ENCODE measurements around the gene EEF1AKMT3. TPM values are rescaled to one million over a fixed set of nuclear protein-coding genes. Genes with fewer than 3 reads are reported as not detected.

EEF1AKMT3 gene
- total RNA-seq, 1 experiment from 2014 or later: 1.1 TPM

DNA sequence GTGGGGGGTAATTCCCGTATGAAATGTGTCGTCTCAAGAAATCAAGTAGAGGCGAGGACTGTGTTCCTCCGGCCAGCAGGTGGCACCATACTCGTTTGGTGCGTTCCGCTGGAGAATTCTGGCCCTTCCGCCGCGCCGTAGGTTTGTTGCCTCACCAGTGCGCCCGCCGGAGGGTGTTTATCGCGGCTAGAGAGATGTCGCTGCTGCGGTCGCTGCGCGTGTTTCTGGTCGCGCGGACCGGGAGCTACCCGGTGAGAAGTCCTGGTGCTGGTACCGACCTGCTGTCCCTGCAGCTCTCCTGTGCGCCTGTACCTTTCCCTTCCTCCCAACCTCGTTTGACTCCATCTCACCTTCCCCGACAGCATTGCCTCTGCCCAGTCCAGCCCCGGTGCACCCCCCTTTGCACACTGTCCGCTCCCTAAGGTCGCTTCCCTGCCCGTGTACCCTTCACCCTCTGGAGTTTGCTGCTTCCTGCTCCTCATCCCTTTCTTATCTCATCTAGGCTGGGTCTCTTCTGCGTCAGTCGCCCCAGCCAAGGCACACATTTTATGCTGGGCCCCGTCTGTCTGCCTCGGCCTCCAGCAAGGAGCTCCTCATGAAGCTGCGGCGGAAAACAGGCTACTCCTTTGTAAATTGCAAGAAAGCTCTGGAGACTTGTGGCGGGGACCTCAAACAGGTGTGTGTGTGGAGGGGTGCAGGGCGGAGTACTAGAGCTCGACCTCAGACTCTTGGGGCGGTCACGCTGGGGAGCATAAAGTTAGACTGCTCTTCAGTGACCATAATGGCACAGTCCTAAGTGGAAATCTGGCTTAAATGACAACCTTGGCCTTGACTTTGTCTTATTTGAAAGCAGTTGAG is 10.4 kb downstream of the EEF1AKMT3 start, which contains the start of gene TSFM:
TSS of gene TSFM (plus strand) at position 180 of the 858 bp plus-strand sequence. CDS start at position 195, 15 bp downstream.
- DNase-seq (ENCODE audit: low spot score): peak; percentile 96

DNA sequence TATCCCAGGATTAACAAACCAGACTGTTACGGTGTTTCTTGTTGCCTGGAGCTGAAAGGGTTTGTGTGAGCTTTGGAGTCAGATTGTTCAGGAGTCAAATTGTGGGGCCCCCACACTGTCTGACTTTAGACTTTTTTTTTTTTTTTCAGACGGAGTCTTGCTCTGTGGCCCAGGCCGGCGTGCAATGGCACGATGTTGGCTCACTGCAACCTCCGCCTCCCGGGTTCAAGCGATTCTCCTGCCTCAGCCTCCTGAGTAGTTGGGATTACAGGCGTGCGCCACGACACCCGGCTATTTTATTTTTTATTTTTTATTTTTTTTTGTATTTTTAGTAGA is 11.0 kb downstream of the EEF1AKMT3 start:
- no peak for DNase-seq (ENCODE audit: low spot score)

DNA sequence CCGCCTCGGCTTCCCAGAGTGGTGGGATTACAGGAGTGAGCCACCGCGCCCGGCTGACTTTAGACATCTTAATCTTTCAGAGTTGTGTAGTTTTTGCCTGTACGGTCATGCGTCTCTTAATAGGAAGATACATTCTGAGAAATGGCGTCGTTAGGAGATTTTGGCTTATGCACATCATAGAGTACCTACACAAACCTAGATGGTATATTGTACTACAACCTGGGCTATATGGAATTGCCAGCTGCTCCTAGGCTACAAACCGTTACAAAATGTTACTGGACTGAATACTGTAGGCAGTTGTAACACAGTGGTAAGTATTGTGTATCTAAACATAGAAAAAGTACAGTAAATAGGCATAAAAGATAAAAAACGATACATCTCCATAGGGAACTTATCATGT is 11.4 kb downstream of the EEF1AKMT3 start:
- DNase-seq (ENCODE audit: low spot score): no peak

DNA sequence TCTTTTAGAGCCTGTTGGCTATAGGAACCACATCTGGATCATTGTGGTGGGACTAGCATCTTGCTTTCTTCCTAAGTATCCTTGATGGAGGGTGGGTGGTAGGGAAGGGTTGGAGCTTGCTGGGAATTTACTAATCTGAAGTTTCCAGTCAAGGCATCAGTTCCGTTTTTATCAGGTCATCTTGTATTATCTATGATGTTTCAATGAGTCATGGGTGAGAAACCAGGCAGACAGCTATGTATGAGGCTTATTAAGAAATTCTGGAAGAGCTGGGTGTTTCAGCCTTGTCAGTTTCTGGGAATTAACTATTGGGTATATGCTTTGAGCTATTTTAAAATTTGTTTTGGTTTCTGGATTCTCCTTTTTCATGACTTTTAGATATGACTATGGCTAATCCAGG is 21.5 kb downstream of the EEF1AKMT3 start:
- DNase-seq (ENCODE audit: low spot score): no peak

DNA sequence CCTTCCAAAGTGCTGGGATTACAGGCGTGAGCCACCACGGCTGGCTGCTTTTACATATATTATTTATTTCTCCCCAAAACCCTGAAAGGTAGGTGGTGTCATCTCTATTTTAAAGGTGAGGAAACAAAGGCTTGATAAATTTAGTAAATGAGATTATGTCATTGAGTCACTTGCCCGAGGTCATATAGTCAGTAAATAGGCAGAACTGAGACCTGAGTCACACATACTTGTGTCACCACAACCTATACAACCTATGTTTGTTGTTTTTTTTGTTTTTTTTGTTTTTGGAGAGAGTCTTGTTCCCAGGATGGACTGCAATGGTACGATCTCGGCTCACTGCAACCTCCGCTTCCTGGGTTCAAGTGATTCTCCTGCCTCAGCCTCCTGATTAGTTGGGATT is 22.9 kb downstream of the EEF1AKMT3 start:
- DNase-seq (ENCODE audit: low spot score): no peak

DNA sequence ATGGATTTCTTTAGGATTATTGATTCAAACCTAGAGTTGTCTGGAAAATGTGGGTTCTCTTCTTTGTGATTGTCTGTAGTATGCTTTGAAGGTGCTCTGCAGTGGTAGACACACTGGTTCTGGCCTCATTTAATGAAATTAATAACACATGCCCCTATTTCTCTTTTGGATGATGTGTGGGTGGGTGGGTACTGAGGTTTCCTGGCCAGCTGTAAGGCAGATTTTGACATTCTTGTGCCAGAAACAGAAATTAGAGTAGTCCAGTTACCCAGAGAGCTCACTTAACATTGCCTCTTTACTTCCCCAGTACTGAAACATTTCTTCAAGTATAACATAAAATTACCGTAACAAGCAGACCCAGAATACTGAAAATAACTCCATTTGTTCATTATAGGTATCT is 24.6 kb downstream of the EEF1AKMT3 start:
- DNase-seq (ENCODE audit: low spot score): no peak

DNA sequence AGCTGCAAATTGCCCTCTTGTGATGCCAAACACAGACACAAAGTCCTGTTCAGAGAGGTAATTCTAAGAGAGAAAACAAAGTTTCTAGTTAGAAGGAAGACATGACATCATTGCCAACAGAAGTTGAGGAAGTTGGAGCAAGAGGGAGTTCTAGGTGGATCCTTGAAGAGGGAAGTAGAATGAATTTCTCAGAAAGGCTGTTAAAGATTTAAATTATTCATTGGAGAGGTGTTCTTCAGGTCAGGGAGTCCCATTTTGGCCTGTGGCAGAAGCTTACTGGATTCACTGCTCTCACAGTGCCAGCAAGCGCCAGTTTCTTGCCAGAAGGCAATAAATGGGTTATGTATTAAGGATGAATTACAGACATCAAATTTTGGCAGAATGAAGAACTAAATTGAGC is 25.5 kb downstream of the EEF1AKMT3 start:
- no peak for DNase-seq (ENCODE audit: low spot score)

DNA sequence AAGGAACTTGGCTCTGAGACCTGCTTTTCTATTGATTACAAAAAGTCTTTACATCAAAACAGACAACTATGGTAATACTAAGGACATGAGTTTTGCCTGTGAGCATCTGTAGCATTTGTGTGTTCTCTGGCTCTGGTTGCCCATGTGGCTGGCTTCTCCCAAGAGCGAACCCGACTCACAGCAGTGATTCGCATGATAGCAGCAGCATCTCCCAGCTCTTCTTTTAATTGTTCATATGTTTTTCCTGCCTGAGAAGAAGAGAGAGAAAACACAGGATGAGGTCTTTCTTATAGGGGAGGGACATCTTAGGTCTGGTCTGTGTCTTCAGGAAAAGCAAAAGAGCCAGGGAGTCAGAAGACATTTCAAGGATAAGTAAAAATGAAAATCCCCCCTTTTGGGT is 28.6 kb downstream of the EEF1AKMT3 start:
- DNase-seq (ENCODE audit: low spot score): no peak

DNA sequence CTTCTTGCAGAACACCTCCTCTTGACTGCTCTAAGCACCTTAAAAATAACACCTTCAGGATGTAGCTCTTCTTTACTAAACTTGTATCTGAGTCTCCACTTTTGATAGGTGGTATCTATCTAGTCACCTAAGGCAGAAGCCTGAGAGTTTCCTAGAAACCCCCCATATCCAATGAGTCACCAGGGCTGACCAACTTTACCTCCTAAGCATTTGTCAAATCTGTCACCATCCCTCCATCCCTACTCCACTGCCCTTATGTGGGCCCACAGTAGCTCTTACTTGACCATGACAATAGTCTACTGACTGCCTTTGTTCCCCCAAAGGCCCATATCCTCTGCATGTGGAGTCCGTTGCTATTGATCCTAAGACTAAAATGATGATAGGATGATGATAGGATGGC is 30.2 kb downstream of the EEF1AKMT3 start:
- DNase-seq (ENCODE audit: low spot score): no peak

DNA sequence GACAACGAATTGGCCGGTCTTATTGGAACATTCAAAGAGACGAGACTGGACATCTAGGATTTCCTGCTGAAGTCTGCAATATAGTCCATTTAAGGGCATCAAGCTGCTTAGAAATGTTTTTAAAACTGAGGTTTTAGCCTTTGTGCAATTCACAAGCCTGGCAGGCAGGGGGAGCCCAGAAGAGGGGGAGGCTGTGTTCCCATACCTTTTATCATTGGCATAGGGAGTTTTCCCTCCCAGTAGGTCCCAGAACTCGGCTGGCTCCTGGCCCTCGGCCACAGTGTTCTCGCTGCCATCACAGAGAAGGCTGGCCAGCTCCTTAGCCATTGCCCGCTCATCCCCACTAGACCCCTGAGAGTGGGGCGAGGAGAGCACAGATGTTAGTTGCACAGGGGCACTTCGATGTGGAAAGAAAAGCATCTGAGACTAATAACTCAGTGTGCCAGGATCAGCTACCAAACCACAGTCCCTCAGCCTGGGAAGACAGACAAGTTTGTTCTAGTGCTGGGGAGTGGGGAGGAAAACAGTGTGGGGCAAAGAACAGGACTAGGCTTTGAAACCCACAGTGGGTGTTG is 31.0 kb downstream of the EEF1AKMT3 start:
- DNase-seq (ENCODE audit: low spot score): peak; percentile 65

DNA sequence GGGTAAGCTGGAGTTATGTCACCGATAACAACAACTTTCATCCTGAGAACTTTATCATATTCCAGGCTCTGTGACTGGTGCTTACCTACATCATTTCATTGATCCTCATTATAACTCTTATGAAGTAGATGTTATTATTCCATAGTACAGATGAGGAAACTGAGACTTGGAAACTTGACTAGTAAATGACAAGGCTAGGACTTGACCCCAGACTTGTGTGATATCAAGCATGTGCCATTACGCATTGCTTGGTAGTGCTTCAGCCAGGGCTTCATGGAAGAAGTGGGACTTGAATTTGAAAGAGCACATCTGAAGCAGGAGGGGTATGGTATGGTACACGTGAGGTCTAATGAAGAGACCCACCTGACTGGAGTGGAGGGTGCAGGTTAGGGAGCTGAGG is 34.3 kb downstream of the EEF1AKMT3 start:
- no peak for DNase-seq (ENCODE audit: low spot score)

DNA sequence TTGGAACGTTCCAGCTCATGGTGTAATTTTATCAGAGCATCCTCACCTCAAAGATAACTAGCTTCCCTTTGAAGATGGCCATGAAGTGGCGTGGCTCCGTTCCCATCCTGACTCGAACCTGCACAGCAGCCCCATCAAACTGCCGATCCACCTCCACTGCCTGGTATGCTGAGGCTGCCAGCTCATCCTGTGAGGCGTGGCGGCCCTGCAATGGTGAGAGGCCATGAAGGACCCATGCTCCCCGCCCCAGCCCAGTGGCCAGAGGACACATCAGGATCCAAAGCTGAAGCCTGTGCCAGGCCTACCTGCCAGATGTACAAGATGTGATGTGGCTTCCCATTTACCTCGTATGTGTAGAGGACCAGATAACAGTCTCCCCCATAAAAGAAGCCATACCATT is 34.9 kb downstream of the EEF1AKMT3 start:
- no peak for DNase-seq (ENCODE audit: low spot score)

DNA sequence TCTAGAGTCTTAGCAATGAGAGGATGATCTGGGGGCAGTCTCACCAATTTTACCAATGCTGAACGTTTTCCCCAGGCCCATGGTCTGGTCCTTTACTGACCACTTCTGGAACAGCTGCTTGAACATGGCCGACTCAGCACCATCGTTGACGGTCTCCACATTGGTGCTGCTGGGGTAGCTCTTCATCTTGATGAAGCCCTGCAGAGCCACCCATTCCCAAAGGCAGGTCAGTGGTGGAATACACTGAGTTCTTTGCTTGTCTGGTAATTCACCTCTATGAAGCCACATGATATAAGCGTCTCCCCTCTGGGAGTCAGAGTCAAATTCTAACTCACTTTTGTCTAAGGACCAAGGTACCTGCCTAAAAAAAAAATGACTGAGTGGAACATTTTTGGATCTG is 35.9 kb downstream of the EEF1AKMT3 start:
- no peak for DNase-seq (ENCODE audit: low spot score)

DNA sequence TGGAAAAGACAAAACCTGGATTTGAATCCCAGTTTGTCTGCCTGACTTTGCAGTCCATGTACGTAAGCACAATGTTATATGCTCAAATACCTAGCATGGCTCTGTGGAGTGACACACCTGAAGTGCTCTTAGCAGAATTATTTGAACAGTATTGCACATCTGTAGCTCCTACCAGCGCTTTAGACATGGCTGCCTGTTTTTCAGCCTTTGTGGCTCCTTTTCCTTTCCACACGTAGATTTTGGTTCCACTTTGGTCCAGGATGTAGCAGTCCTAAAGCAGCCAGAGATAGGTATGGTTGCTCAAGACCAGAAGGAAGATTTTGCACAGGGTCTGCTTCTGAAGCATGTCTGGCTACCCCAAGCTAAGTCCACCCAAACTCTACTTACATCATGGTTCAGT is 37.0 kb downstream of the EEF1AKMT3 start:
- no peak for DNase-seq (ENCODE audit: low spot score)

DNA sequence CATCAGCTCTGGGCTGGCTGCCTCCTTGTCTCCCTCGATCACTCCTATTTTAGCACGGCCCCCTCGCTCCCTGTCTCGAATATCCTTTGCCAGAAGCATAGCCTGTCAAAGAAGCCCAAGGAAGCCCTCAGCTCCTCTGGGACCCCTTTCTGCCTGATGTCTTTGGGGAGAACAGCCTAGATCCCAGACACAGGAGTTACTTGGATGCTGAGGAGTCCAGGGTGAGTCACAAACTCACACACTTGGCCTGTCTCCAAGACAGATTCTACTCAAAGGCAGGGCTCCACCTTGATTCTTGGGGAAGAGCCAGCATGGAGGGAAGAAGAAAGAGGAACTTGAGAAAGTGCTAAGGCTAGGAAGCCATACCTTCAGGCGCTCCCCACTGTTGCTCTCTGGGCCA is 38.0 kb downstream of the EEF1AKMT3 start:
- peak; percentile 88 for DNase-seq (ENCODE audit: low spot score)

DNA sequence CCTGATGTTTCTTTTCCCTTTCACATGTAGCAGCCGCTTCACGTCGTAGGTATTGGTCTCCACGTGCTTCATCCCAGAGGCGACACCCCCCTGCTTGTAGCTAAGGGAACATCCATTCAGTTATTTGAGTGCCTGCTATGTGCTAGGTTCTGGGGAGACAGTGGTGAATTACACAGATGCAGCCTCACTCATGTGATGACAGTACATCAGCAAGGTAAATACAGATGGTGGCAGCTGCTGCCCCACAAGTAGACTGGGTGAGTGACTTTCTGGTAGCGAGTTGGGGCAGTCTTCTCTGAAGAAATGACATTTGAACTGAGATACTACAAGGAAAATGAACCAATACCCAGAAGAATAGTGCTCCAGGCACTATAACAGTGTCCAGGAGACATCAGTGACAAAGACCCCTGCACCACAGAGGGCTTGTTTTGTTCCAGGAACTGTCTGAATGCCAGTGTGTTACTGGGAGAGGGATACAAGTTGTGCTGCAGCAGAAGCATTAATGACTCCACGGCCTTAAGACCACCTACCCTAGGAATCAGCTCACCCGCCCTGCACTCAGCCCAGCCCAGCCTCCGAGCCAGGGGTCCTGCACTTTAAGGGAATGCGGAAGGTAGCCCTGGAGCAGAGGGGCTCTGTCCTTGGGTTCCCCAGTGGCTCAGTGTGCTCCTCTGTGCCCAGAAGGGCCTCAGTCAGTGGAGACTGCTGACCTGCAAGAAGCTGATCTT is 38.8 kb downstream of the EEF1AKMT3 start:
- no peak for DNase-seq (ENCODE audit: low spot score)

DNA sequence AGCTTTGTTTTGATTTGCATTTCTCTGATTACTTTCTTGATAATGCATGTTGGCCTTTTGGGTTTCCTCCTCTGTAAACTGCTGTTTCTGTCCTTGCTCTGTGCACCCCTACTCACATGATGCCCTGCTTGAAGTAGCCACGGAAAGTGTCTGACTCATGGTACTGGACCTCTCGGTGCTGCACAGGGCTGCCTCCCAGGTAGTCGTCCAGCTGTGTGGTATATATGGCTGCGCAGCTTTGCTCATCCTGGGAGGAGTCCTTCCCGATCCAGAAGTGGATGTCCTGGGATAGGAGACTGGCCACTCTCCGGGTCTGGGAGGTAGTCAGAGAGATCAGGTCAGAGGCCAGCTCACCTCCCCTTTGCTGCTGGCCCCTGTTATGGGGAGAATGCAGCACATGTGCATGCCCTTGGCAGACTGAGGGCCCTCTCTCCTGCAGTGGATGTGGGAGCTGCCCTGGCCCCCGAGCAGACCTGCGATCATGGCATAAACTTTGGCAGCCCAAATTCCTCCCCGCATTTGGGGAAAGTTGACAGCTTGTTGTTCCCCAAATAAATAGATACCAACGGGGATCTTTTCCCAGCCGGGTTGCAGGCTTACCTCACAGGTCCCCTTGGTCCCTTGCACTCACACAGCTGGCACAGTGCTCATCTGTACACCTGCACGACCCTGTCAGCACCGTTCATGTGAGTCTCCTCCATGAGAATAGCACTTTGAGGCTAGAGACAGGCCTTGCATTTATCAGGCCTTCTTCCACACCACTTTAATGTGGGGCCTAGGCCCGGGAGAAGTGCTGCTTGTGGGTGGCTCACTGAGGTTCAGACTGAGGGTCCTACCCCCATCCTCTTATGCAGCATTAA is 40.9 kb downstream of the EEF1AKMT3 start:
- DNase-seq (ENCODE audit: low spot score): no peak

DNA sequence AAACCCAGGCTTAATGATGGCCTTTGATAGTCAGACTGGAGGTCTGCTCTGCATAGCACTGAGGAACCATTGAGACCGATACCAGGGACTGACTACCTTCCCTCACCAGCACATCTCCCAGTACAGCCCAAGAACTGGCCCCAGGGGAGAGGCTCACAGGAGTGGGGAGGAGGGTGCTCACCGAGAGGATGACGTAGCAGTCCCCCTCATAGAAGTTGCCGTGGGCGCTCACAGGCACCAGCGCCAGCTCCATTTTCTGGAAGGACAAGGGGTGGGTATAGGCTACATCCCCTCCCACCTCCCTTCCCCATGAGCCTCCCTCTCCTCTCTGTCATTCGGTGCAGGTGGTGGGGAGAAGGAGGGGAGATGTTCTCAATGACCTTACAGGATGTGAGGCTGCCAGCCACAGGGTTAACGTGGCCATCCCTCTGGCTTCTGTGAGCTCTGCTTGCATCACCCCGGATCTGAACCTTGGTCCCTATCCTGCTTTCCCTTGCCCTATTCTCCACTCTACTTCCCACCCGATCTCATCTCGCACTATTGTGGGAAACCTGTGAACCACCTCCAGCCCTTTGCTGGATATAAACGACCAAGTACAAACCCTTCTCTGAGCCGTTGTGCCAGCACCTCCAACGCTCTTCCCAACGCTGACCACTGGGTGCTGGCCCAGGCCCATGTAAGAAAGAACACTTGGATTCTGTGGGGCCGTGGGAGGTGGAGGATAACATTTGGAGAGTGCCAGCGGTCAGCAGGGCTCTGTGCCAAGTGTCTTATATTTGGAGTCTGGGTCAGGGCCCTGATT is 41.8 kb downstream of the EEF1AKMT3 start:
- DNase-seq (ENCODE audit: low spot score): no peak

DNA sequence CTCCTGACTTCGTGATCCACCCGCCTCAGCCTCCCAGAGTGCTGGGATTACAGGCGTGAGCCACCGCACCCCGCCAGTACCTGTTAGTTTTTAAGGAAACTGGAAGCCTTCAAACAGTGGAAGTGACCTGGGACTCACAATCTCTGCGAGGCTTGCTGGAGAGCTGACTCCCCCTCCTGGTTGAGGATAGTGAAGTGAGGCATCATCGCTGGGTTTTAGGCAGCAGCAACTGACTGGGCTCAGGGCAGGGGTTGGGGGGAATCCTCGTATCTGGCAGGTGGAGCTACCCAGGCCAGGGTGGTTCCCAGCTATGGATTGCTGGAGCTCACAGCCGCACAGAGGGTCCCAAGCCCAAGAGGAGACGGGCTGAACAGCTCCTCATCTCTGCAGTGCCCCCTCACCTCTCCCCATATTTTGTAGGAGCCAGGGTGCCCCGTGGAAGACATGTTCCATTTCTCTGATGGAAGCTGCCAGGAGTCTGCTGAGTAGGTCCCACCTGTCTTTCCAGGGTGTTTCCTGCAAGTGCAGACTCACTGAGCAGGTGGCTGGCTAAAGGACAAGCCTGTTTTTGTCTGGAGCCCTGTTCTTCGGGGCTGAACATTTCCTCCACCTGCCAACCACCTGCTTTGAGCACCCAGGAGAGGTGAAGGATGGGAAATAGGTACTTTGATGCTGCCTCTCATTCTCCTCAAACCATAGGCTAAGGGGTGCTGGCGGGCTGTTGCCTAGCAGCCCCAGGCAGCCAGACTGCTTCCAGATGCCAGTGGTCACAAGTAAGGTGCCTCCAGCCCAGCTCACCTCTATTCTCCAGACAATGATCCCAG is 43.0 kb downstream of the EEF1AKMT3 start:
- DNase-seq (ENCODE audit: low spot score): no peak
